Panc1 (cell line): ENCODE data around the gene BBS9.

Experiments
- POLR2AphosphoS5 ChIP-seq: IDR thresholded peaks from 2 replicates; pipeline ENCODE4 v1.6.1; 2012; ENCODE audit warnings: mild to moderate bottlenecking, low read depth, low read length, moderate library complexity
- REST ChIP-seq, 2 experiments: IDR thresholded peaks; 2 replicates each; pipeline ENCODE4 v1.6.1; 2011 to 2012; ENCODE audit warnings: low read depth in 2 of 2, control low read depth in 1 of 2, low read length in 1 of 2, mild to moderate bottlenecking in 1 of 2, moderate library complexity in 1 of 2; ENCODE audit not compliant: insufficient read depth in 1 of 2
- TF ChIP-seq, protein P1 (sequence below): fragments of 450-650 bp; IDR thresholded peaks from 2 replicates; pipeline ENCODE4 v1.5.1; 2017; ENCODE audit warnings: mild to moderate bottlenecking

GRCh38 chr7:33432821-33433220 lies 303.5 kb downstream of the BBS9 start:
- TF ChIP-seq, protein P1, sequence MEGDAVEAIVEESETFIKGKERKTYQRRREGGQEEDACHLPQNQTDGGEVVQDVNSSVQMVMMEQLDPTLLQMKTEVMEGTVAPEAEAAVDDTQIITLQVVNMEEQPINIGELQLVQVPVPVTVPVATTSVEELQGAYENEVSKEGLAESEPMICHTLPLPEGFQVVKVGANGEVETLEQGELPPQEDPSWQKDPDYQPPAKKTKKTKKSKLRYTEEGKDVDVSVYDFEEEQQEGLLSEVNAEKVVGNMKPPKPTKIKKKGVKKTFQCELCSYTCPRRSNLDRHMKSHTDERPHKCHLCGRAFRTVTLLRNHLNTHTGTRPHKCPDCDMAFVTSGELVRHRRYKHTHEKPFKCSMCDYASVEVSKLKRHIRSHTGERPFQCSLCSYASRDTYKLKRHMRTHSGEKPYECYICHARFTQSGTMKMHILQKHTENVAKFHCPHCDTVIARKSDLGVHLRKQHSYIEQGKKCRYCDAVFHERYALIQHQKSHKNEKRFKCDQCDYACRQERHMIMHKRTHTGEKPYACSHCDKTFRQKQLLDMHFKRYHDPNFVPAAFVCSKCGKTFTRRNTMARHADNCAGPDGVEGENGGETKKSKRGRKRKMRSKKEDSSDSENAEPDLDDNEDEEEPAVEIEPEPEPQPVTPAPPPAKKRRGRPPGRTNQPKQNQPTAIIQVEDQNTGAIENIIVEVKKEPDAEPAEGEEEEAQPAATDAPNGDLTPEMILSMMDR, result no peak
- TF ChIP-seq REST (IDR thresholded peaks at IDR 0.05; ENCODE audit: insufficient read depth in 1 of 2, low read depth in 2 of 2, low read length in 1 of 2) (no peak), POLR2AphosphoS5 (no peak)
